ENCODE results near the gene TMEM204. TPM values are rescaled to one million over a fixed set of nuclear protein-coding genes. Genes with fewer than 3 reads are reported as not detected.

The TMEM204 gene
- total RNA-seq, 1 experiment from 2014 or later, result not detected

- Histone ChIP-seq H3K27me3 (ENCODE audit: insufficient read depth, low read depth) (no peaks in the 10 kb centered on the region), H4K20me1 (ENCODE audit: insufficient read depth) (no peaks in the 10 kb centered on the region), H3K36me3 (ENCODE audit: low read depth) (no peaks in the 10 kb centered on the region), H3K4me2 (no peak overlapping the region), H3K9me2 (ENCODE audit: insufficient read depth) (no peaks in the 10 kb centered on the region), H3K4me3 (no peak overlapping the region), H3K9me3 (ENCODE audit: insufficient read depth, low read depth) (no peaks in the 10 kb centered on the region), H3K27ac (no peak overlapping the region), H3K79me2 (ENCODE audit: low read depth) (no peaks in the 10 kb centered on the region), H3K4me1 (replicated peaks; ENCODE audit: insufficient read depth) (no peaks in the 10 kb centered on the region), H3F3A (ENCODE audit: insufficient read depth, low read depth) (no peaks in the 10 kb centered on the region), H2AFZ (no peak overlapping the region)
- intact Hi-C loops (cut with micrococcal nuclease; ENCODE audit: unreplicated experiment), result no loop called here
- BruUV-seq (replicated peaks), result no TSS peak
- DNase-seq, result no peak
- ChIA-PET CTCF (no interaction called here), POLR2A (ENCODE audit: unreplicated experiment) (no interaction called here)
- TF ChIP-seq, protein P1, sequence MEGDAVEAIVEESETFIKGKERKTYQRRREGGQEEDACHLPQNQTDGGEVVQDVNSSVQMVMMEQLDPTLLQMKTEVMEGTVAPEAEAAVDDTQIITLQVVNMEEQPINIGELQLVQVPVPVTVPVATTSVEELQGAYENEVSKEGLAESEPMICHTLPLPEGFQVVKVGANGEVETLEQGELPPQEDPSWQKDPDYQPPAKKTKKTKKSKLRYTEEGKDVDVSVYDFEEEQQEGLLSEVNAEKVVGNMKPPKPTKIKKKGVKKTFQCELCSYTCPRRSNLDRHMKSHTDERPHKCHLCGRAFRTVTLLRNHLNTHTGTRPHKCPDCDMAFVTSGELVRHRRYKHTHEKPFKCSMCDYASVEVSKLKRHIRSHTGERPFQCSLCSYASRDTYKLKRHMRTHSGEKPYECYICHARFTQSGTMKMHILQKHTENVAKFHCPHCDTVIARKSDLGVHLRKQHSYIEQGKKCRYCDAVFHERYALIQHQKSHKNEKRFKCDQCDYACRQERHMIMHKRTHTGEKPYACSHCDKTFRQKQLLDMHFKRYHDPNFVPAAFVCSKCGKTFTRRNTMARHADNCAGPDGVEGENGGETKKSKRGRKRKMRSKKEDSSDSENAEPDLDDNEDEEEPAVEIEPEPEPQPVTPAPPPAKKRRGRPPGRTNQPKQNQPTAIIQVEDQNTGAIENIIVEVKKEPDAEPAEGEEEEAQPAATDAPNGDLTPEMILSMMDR (conservative IDR thresholded peaks at IDR 0.05), result 0 out of 2 replicates have a peak, but pooled peaks have one; percentile 14
- TF ChIP-seq EZH2 (IDR thresholded peaks at IDR 0.05; ENCODE audit: low read depth), result no peak
Measured at GRCh38 chr16:1564325-1564724, 30.9 kb downstream of the TMEM204 start.

GRCh38 chr16:1565083-1565805 is 31.8 kb downstream of the TMEM204 start:
- intact Hi-C loops (cut with micrococcal nuclease; ENCODE audit: unreplicated experiment), result no loop called here
- H3K4me3 ChIP-seq, result no peak overlapping the region
- H3K27me3 ChIP-seq (ENCODE audit: insufficient read depth, low read depth), result no peaks in the 10 kb centered on the region
- H3F3A ChIP-seq (ENCODE audit: insufficient read depth, low read depth), result no peaks in the 10 kb centered on the region
- no TSS peak for BruUV-seq (replicated peaks)
- no peak overlapping the region for H3K4me2 ChIP-seq
- H3K36me3 ChIP-seq (ENCODE audit: low read depth), result no peaks in the 10 kb centered on the region
- no peaks in the 10 kb centered on the region for H3K79me2 ChIP-seq (ENCODE audit: low read depth)
- no peak overlapping the region for H2AFZ ChIP-seq
- POLR2A ChIA-PET (ENCODE audit: unreplicated experiment), result no interaction called here
- no peak for DNase-seq
- H3K4me1 ChIP-seq (replicated peaks; ENCODE audit: insufficient read depth), result no peaks in the 10 kb centered on the region
- no peaks in the 10 kb centered on the region for H4K20me1 ChIP-seq (ENCODE audit: insufficient read depth)
- H3K9me3 ChIP-seq (ENCODE audit: insufficient read depth, low read depth), result no peaks in the 10 kb centered on the region
- TF ChIP-seq, protein P1 (conservative IDR thresholded peaks at IDR 0.05), result no peak
- no peak for TF ChIP-seq EZH2 (IDR thresholded peaks at IDR 0.05; ENCODE audit: low read depth)
- CTCF ChIA-PET, result no interaction called here
- H3K27ac ChIP-seq, result no peak overlapping the region
- H3K9me2 ChIP-seq (ENCODE audit: insufficient read depth), result no peaks in the 10 kb centered on the region

DNA sequence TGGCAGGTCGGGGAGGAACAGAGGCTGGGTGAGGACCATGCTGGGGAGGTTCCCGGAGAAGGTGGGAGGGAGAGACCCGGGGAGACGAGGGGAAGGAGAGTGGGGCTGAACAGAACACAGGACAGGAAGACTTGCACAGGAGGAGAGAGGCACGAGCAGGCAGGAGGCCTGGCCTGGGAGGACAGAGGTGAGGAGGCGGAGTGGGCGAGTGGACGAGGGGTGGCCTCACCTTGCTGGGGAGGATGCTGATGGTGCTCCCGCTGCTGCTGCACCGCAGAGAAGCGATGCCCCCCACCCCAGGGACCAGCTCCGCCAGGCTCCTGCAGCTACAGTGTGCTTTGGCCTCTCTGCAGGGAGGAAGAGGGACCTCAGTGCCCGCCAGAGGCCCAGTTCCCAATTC is 34.5 kb downstream of the TMEM204 start:
- Histone ChIP-seq H4K20me1 (ENCODE audit: insufficient read depth) (no peaks in the 10 kb centered on the region), H3K27me3 (ENCODE audit: insufficient read depth, low read depth) (no peaks in the 10 kb centered on the region), H3K36me3 (ENCODE audit: low read depth) (no peaks in the 10 kb centered on the region), H3K4me1 (replicated peaks; ENCODE audit: insufficient read depth) (no peaks in the 10 kb centered on the region), H3K79me2 (ENCODE audit: low read depth) (no peaks in the 10 kb centered on the region), H2AFZ (no peak overlapping the region), H3K4me2 (no peak overlapping the region), H3F3A (ENCODE audit: insufficient read depth, low read depth) (no peaks in the 10 kb centered on the region), H3K4me3 (no peak overlapping the region), H3K27ac (no peak overlapping the region), H3K9me2 (ENCODE audit: insufficient read depth) (no peaks in the 10 kb centered on the region), H3K9me3 (ENCODE audit: insufficient read depth, low read depth) (no peaks in the 10 kb centered on the region)
- POLR2A ChIA-PET (ENCODE audit: unreplicated experiment), result no interaction called here
- TF ChIP-seq, protein P1 (conservative IDR thresholded peaks at IDR 0.05), result no peak
- no peak for TF ChIP-seq EZH2 (IDR thresholded peaks at IDR 0.05; ENCODE audit: low read depth)
- BruUV-seq (replicated peaks), result no TSS peak
- CTCF ChIA-PET, result no interaction called here
- intact Hi-C loops (cut with micrococcal nuclease; ENCODE audit: unreplicated experiment), result no loop called here
- no peak for DNase-seq

All from PC-9 (cell line).